IMR-90 (cell line): Measurements from ENCODE around the gene ARHGEF17.

ENCODE experiments used
- BHLHE40 ChIP-seq: fragments of 150-350 bp; IDR thresholded peaks from 2 replicates; pipeline ENCODE4 v1.6.1; 2016; ENCODE audit warnings: mild to moderate bottlenecking, low read depth, low read length
- CEBPB ChIP-seq: IDR thresholded peaks from 2 replicates; pipeline ENCODE4 v1.6.1; 2012; ENCODE audit warnings: low read depth, low read length, improper control_type of control experiment
- CHD1 ChIP-seq: IDR thresholded peaks from 2 replicates; pipeline ENCODE4 v1.6.1; 2012; ENCODE audit warnings: low read depth, low read length, improper control_type of control experiment
- CTCF ChIP-seq: conservative IDR thresholded peaks from 2 replicates; pipeline ENCODE4 v1.5.1; 2012; ENCODE audit warnings: mild to moderate bottlenecking, low read depth, low read length, improper control_type of control experiment
- FOS ChIP-seq: fragments of 150-350 bp; IDR thresholded peaks from 2 replicates; pipeline ENCODE4 v1.6.1; 2016; ENCODE audit warnings: low read depth, low read length
- MAZ ChIP-seq: IDR thresholded peaks from 2 replicates; pipeline ENCODE4 v1.6.1; 2012; ENCODE audit warnings: low read depth, mild to moderate bottlenecking, low read length, improper control_type of control experiment, moderate library complexity, borderline replicate concordance
- MXI1 ChIP-seq: IDR thresholded peaks from 2 replicates; pipeline ENCODE4 v1.6.1; 2012; ENCODE audit warnings: low read depth, mild to moderate bottlenecking, low read length, moderate library complexity, borderline replicate concordance
- POLR2A ChIP-seq: IDR thresholded peaks from 2 replicates; pipeline ENCODE4 v1.6.1; 2012; ENCODE audit warnings: mild to moderate bottlenecking, low read depth, low read length
- RAD21 ChIP-seq: IDR thresholded peaks from 2 replicates; pipeline ENCODE4 v1.6.1; 2012; ENCODE audit warnings: low read length, improper control_type of control experiment
- RCOR1 ChIP-seq: IDR thresholded peaks from 2 replicates; pipeline ENCODE4 v1.6.1; 2012; ENCODE audit warnings: mild to moderate bottlenecking, low read length, improper control_type of control experiment; ENCODE audit not compliant: insufficient replicate concordance
- SMC3 ChIP-seq: fragments of 150-350 bp; IDR thresholded peaks from 2 replicates; pipeline ENCODE4 v1.6.1; 2016; ENCODE audit warnings: low read depth, mild to moderate bottlenecking, antibody characterized with exemption, low read length, moderate library complexity
- USF2 ChIP-seq: fragments of 150-350 bp; IDR thresholded peaks from 2 replicates; pipeline ENCODE4 v1.6.1; 2017; ENCODE audit warnings: mild to moderate bottlenecking, antibody characterized with exemption, low read length, low read depth

GRCh38 chr11:73291781-73292524, 16.1 kb upstream of the ARHGEF17 start:
- TF ChIP-seq POLR2A, result no peak
- TF ChIP-seq CTCF, result no peak
- TF ChIP-seq USF2, result no peak
- TF ChIP-seq RAD21, result no peak
- no peak for TF ChIP-seq CEBPB
- no peak for TF ChIP-seq SMC3
- TF ChIP-seq RCOR1, result no peak
- TF ChIP-seq BHLHE40, result no peak
- TF ChIP-seq MXI1, result no peak
- TF ChIP-seq CHD1, result no peak
- TF ChIP-seq MAZ, result no peak
- no peak for TF ChIP-seq FOS
